ENCODE results near the gene SFRP2. TPM values are rescaled to one million over a fixed set of nuclear protein-coding genes. Genes with fewer than 3 reads are reported as not detected.

Gene SFRP2
- total and polyA plus RNA-seq, 2 donors (not counting 1 experiment from before 2014, with no cell fraction given): not detected

DNA sequence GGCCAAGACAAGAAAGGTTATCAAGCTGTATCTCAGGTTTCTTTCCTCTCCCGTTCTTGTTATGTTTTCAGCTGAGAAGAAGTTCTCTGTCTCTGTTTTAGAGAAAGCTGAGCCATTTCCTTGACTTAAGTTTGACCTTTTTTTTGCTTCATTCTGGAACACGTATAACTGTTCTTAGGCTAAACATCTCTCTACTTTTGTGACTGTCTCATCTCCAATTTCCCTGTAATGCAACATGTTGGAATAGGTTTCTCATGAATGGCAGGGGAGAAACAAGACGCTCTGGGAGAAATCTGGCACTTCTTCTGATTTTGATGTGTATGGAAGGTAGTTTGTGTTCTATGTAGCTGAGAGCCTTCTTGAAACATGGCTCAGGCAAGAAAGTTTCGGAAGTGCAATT, 36.2 kb upstream of the SFRP2 start:
- no peak overlapping the region for H3K4me2 ChIP-seq (replicated peaks; ENCODE audit: low read depth, low read length, poor library complexity, severe bottlenecking)
- no peak for TF ChIP-seq EZH2 (IDR thresholded peaks at IDR 0.05; ENCODE audit: borderline replicate concordance, insufficient read depth, low read depth, low read length, poor library complexity, severe bottlenecking)
- TF ChIP-seq, protein P1, sequence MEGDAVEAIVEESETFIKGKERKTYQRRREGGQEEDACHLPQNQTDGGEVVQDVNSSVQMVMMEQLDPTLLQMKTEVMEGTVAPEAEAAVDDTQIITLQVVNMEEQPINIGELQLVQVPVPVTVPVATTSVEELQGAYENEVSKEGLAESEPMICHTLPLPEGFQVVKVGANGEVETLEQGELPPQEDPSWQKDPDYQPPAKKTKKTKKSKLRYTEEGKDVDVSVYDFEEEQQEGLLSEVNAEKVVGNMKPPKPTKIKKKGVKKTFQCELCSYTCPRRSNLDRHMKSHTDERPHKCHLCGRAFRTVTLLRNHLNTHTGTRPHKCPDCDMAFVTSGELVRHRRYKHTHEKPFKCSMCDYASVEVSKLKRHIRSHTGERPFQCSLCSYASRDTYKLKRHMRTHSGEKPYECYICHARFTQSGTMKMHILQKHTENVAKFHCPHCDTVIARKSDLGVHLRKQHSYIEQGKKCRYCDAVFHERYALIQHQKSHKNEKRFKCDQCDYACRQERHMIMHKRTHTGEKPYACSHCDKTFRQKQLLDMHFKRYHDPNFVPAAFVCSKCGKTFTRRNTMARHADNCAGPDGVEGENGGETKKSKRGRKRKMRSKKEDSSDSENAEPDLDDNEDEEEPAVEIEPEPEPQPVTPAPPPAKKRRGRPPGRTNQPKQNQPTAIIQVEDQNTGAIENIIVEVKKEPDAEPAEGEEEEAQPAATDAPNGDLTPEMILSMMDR (IDR thresholded peaks at IDR 0.05): no peak
- no peak overlapping the region for H3K4me3 ChIP-seq (ENCODE audit: control extremely low read depth in 1 of 5, extremely low read depth in 1 of 5, insufficient read depth in 1 of 5, low read depth in 2 of 5, low read length in 4 of 5)
- intact Hi-C loops (cut with micrococcal nuclease): no loop called here
- ATAC-seq (ENCODE audit: low read depth) (no peak), DNase-seq (no peak)
- ChIA-PET CTCF (no interaction called here), POLR2A (no interaction called here)
- no peaks in the 10 kb centered on the region for H3K27me3 ChIP-seq (replicated peaks in 1 of 4; ENCODE audit: control extremely low read depth in 1 of 4, control insufficient read depth in 3 of 4, insufficient read depth in 4 of 4, low read length in 3 of 4)
- Mint-ChIP-seq H3K4me3 (no peak overlapping the region), H3K4me1 (no peaks in the 10 kb centered on the region), H3K9me3 (ENCODE audit: insufficient read depth) (no peaks in the 10 kb centered on the region), H3K27ac (no peak overlapping the region), H3K27me3 (peaks cover 27% of the 10 kb centered on the region)
- no peak overlapping the region for H3K9ac ChIP-seq (ENCODE audit: low read length)
- no peaks in the 10 kb centered on the region for H3K36me3 ChIP-seq (replicated peaks in 1 of 2; ENCODE audit: control extremely low read depth in 1 of 2, control insufficient read depth in 1 of 2, extremely low read depth in 1 of 2, insufficient read depth in 2 of 2, low read length in 1 of 2)
- H3K79me2 ChIP-seq (ENCODE audit: control insufficient read depth, insufficient read depth, low read length): no peaks in the 10 kb centered on the region
- no peaks in the 10 kb centered on the region for H3K4me1 ChIP-seq (ENCODE audit: control insufficient read depth in 2 of 2, insufficient read depth in 2 of 2, low read length in 2 of 2)
- no peak overlapping the region for H3K27ac ChIP-seq (ENCODE audit: low read length in 2 of 2)
- H4K20me1 ChIP-seq (ENCODE audit: control insufficient read depth, insufficient read depth, low read length, poor library complexity, severe bottlenecking): no peaks in the 10 kb centered on the region
- no peaks in the 10 kb centered on the region for H3K9me3 ChIP-seq (ENCODE audit: control extremely low read depth in 1 of 3, control insufficient read depth in 2 of 3, insufficient read depth in 1 of 3, low read length in 2 of 3)
- WGBS (ENCODE audit: insufficient coverage): 100% methylated on average over 1 of the region's 4 CpGs
- no peak overlapping the region for H2AFZ ChIP-seq (ENCODE audit: insufficient read depth, low read depth, low read length, poor library complexity, severe bottlenecking)

GRCh38 chr4:153824501-153824900, 35.6 kb upstream of the SFRP2 start:
- intact Hi-C loops (cut with micrococcal nuclease): no loop called here
- no peaks in the 10 kb centered on the region for H3K4me1 Mint-ChIP-seq
- Histone ChIP-seq H3K27ac (ENCODE audit: low read length in 2 of 2) (no peak overlapping the region), H3K27me3 (replicated peaks in 1 of 4; ENCODE audit: control extremely low read depth in 1 of 4, control insufficient read depth in 3 of 4, insufficient read depth in 4 of 4, low read length in 3 of 4) (no peaks in the 10 kb centered on the region), H4K20me1 (ENCODE audit: control insufficient read depth, insufficient read depth, low read length, poor library complexity, severe bottlenecking) (no peaks in the 10 kb centered on the region), H3K79me2 (ENCODE audit: control insufficient read depth, insufficient read depth, low read length) (no peaks in the 10 kb centered on the region), H3K9me3 (ENCODE audit: control extremely low read depth in 1 of 3, control insufficient read depth in 2 of 3, insufficient read depth in 1 of 3, low read length in 2 of 3) (no peaks in the 10 kb centered on the region), H3K36me3 (replicated peaks in 1 of 2; ENCODE audit: control extremely low read depth in 1 of 2, control insufficient read depth in 1 of 2, extremely low read depth in 1 of 2, insufficient read depth in 2 of 2, low read length in 1 of 2) (no peaks in the 10 kb centered on the region), H3K4me2 (replicated peaks; ENCODE audit: low read depth, low read length, poor library complexity, severe bottlenecking) (no peak overlapping the region), H3K9ac (ENCODE audit: low read length) (no peak overlapping the region), H3K4me3 (ENCODE audit: control extremely low read depth in 1 of 5, extremely low read depth in 1 of 5, insufficient read depth in 1 of 5, low read depth in 2 of 5, low read length in 4 of 5) (no peak overlapping the region), H3K4me1 (ENCODE audit: control insufficient read depth in 2 of 2, insufficient read depth in 2 of 2, low read length in 2 of 2) (no peaks in the 10 kb centered on the region), H2AFZ (ENCODE audit: insufficient read depth, low read depth, low read length, poor library complexity, severe bottlenecking) (no peak overlapping the region)
- ATAC-seq (ENCODE audit: low read depth) (no peak), DNase-seq (no peak)
- peaks cover 26% of the 10 kb centered on the region for H3K27me3 Mint-ChIP-seq
- H3K27ac Mint-ChIP-seq: no peak overlapping the region
- no peaks in the 10 kb centered on the region for H3K9me3 Mint-ChIP-seq (ENCODE audit: insufficient read depth)
- TF ChIP-seq, protein P1 (IDR thresholded peaks at IDR 0.05): no peak
- H3K4me3 Mint-ChIP-seq: no peak overlapping the region
- CTCF ChIA-PET: no interaction called here
- POLR2A ChIA-PET: no interaction called here
